Activated T-cell treated with anti-CD3 and anti-CD28 coated beads, Interleukin-2, amount 50 U/mL, for 48 hours (primary cell): Measurements from ENCODE around the gene SLC39A3.

Source experiments
- DNase-seq, 2 experiments: peaks; one replicate each; pipeline ENCODE4 v3.0.0-alpha.2; 2020

SLC39A3 gene

GRCh38 chr19:2701361-2702169 lies 38.3 kb downstream of the SLC39A3 start:
- no peak for DNase-seq

GRCh38 chr19:2700660-2701360 lies 39.0 kb downstream of the SLC39A3 start:
- DNase-seq = no peak

GRCh38 chr19:2699413-2700140 lies 40.2 kb downstream of the SLC39A3 start:
- DNase-seq = no peak

- DNase-seq = no peak
Measured at GRCh38 chr19:2694196-2694595, 45.6 kb downstream of the SLC39A3 start.

- no peak for DNase-seq
Measured at GRCh38 chr19:2693492-2694160, 46.2 kb downstream of the SLC39A3 start.

- no peak for DNase-seq
Measured at GRCh38 chr19:2691951-2692350, 47.9 kb downstream of the SLC39A3 start.

- no peak for DNase-seq
Measured at GRCh38 chr19:2690856-2691255, 49.0 kb downstream of the SLC39A3 start.

GRCh38 chr19:2686360-2686759 lies 53.5 kb downstream of the SLC39A3 start:
- no peak for DNase-seq

- no peak for DNase-seq
Measured at GRCh38 chr19:2685204-2685704, 54.6 kb downstream of the SLC39A3 start.

GRCh38 chr19:2683430-2684003 lies 56.3 kb downstream of the SLC39A3 start:
- no peak for DNase-seq
